Measurements from ENCODE around the gene FBN2. TPM values are rescaled to one million over a fixed set of nuclear protein-coding genes. Genes with fewer than 3 reads are reported as not detected.

FBN2 gene
- total RNA-seq, 6 experiments from 2014 or later: 174 to 272 (median 186) TPM

DNA sequence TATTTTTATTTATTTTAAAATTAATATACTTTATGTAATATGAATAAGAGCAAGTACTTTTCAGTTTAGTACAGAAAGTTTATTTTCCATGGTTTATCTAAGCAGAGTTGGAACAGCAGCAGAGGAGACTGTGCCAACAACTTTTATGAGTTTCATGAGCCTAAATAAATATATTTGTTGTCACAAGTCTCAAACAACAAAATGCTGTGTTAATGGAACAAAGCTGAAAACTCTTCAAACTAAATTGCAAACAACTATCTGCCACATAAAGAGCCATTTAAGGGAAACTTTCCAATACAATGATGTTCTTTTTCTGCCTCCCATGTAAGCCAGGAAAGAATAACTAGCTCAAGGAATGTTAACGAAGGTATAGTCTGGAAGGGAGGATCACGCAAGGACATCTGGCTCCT, 96.1 kb downstream of the FBN2 start:
- Mint-ChIP-seq H3K27ac (no peak overlapping the region), H3K27me3 (ENCODE audit: insufficient read depth) (no peaks in the 10 kb centered on the region), H3K4me3 (no peak overlapping the region), H3K9me3 (no peaks in the 10 kb centered on the region; the same call in 1 of the 2 replicates), H3K4me1 (ENCODE audit: low read depth) (peaks cover 3% of the 10 kb centered on the region), H3K36me3 (ENCODE audit: low read depth) (peaks cover 10% of the 10 kb centered on the region)
- no peak for DNase-seq
- TF ChIP-seq, protein P1, sequence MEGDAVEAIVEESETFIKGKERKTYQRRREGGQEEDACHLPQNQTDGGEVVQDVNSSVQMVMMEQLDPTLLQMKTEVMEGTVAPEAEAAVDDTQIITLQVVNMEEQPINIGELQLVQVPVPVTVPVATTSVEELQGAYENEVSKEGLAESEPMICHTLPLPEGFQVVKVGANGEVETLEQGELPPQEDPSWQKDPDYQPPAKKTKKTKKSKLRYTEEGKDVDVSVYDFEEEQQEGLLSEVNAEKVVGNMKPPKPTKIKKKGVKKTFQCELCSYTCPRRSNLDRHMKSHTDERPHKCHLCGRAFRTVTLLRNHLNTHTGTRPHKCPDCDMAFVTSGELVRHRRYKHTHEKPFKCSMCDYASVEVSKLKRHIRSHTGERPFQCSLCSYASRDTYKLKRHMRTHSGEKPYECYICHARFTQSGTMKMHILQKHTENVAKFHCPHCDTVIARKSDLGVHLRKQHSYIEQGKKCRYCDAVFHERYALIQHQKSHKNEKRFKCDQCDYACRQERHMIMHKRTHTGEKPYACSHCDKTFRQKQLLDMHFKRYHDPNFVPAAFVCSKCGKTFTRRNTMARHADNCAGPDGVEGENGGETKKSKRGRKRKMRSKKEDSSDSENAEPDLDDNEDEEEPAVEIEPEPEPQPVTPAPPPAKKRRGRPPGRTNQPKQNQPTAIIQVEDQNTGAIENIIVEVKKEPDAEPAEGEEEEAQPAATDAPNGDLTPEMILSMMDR (IDR thresholded peaks at IDR 0.05): no peak

DNA sequence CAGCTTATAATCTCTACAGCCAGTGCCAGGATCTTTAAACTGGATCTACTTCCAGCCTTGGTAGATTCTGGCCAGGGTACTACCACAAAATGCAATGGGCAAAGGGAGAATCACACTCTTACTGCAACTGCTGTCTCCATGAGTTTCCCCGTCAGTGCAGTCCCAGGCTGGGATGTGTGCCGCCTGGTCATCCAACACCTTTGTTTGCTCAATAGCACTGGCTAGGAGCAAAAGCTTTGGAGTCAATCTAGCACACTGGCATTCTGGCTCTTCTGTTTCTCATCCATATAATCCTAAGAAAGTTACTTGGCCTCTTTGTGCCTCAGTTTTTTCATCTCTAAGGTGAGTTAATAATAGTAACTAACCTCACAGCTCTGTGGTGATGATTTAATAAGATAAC, 96.9 kb downstream of the FBN2 start:
- TF ChIP-seq, protein P1 (IDR thresholded peaks at IDR 0.05): no peak
- H3K4me1 Mint-ChIP-seq (ENCODE audit: low read depth): peaks cover 11% of the 10 kb centered on the region
- H3K27me3 Mint-ChIP-seq (ENCODE audit: insufficient read depth): peaks cover 3% of the 10 kb centered on the region; the same call in 1 of the 2 replicates
- DNase-seq: no peak
- no peak overlapping the region for H3K27ac Mint-ChIP-seq
- H3K36me3 Mint-ChIP-seq (ENCODE audit: low read depth): peaks cover 15% of the 10 kb centered on the region
- H3K9me3 Mint-ChIP-seq: no peaks in the 10 kb centered on the region
- no peak overlapping the region for H3K4me3 Mint-ChIP-seq

DNA sequence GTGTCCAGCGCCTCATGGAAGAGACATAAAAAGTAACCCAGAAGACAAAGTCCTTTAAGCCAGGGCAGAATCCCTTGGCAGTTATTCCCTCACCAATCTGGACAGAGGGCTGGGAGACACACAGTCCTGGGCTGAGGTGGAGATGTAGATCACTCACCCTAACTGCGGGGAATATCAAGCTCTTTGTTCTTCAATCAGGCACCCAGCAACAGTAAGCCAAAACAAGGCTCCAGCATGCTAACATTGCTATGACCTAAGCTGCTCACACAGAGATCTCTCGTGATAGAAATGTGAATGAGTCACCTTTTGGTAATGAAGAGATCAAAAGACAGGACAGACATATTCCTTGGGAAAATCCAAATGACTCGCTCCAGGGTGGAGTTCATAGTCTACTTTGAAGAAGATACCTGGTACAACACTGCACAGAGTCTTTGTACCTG, 101.3 kb downstream of the FBN2 start:
- Mint-ChIP-seq H3K27me3 (ENCODE audit: insufficient read depth) (peaks cover 3% of the 10 kb centered on the region; the same call in 1 of the 2 replicates), H3K9me3 (no peaks in the 10 kb centered on the region), H3K36me3 (ENCODE audit: low read depth) (peaks cover 9% of the 10 kb centered on the region), H3K4me3 (peak overlapping the region; percentile 53; the same call in 1 of the 2 replicates), H3K27ac (peak overlapping the region; percentile 98), H3K4me1 (ENCODE audit: low read depth) (peaks cover 13% of the 10 kb centered on the region)
- DNase-seq: peak; percentile 93
- TF ChIP-seq, protein P1 (IDR thresholded peaks at IDR 0.05): no peak

DNA sequence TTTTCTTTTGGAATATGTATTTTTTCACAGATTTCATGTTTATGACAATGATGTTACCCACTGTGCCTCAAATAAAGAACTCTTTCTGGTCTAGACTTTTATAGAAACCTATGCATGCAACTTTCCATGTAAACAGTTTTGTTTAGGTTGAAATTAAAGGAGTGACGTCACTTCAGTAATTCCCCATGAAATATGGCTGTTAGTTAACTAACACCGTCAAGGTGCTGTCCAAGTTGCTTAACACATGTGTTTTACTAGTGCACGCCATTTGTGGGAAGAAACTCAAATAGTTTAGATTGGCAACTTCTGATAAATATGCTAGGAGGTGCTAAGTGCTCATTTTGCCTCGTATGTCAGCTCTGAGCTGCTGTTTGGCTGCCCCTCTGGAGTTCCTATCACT, 102.2 kb downstream of the FBN2 start:
- H3K27ac Mint-ChIP-seq: peak overlapping the region; percentile 98

DNA sequence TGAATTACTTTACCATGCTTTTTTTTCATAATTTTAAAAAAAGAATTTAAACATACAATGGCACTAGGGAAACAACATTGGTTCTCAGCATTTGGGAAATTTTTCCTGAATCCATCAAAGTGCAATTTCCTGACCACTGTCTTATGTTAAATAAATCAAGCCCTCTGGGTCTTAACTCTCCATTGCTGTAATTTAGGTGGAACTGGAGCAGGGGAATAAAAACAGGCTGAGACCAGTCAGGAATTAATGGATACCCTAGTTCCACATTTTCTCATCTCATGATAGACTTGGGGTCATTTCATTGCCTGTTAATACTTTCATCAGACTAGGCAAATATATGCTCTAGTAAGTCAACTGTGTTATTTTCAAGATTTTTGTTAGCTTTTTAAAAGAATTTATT, 103.1 kb downstream of the FBN2 start:
- TF ChIP-seq, protein P1 (IDR thresholded peaks at IDR 0.05): no peak
- Mint-ChIP-seq H3K27me3 (ENCODE audit: insufficient read depth) (peaks cover 3% of the 10 kb centered on the region; the same call in 1 of the 2 replicates), H3K4me1 (ENCODE audit: low read depth) (peaks cover 13% of the 10 kb centered on the region), H3K9me3 (no peaks in the 10 kb centered on the region), H3K4me3 (no peak overlapping the region), H3K27ac (no peak overlapping the region), H3K36me3 (ENCODE audit: low read depth) (peaks cover 9% of the 10 kb centered on the region)
- DNase-seq: no peak

More for the DNA sequence above, 102.2 kb downstream of the FBN2 start:
- Mint-ChIP-seq H3K27me3 (ENCODE audit: insufficient read depth) (peaks cover 3% of the 10 kb centered on the region; the same call in 1 of the 2 replicates), H3K4me1 (ENCODE audit: low read depth) (peaks cover 13% of the 10 kb centered on the region), H3K9me3 (no peaks in the 10 kb centered on the region), H3K36me3 (ENCODE audit: low read depth) (peaks cover 9% of the 10 kb centered on the region), H3K4me3 (no peak overlapping the region)
- TF ChIP-seq, protein P1 (IDR thresholded peaks at IDR 0.05): no peak
- no peak for DNase-seq

Data from HFFc6 (cell line).